Measurements from ENCODE around the gene RNF34. TPM values are rescaled to one million over a fixed set of nuclear protein-coding genes. Genes with fewer than 3 reads are reported as not detected.
A peak's percentile ranks its signal among the peaks of the same experiment; 100 is the strongest.

Gene RNF34
- total and polyA plus RNA-seq, 2 of the 13 experiments (the other 11 are each of a cell fraction or from before 2014, with no cell fraction given), result 36.8 to 53.2 TPM

GRCh38 chr12:121351820-121352681, 47.9 kb upstream of the RNF34 start, which contains the start of gene ANAPC5 (continued):
- no peak for TF ChIP-seq ZNF318 (CRISPR knock-in tag; IDR thresholded peaks at IDR 0.05)
- no peak for TF ChIP-seq FOSL1 (CRISPR knock-in tag; IDR thresholded peaks at IDR 0.05; ENCODE audit: borderline replicate concordance)
- TF ChIP-seq ADNP (CRISPR knock-in tag; IDR thresholded peaks at IDR 0.05), result no peak
- TF ChIP-seq SMARCC2 (IDR thresholded peaks at IDR 0.05), result no peak
- TF ChIP-seq, protein P1, sequence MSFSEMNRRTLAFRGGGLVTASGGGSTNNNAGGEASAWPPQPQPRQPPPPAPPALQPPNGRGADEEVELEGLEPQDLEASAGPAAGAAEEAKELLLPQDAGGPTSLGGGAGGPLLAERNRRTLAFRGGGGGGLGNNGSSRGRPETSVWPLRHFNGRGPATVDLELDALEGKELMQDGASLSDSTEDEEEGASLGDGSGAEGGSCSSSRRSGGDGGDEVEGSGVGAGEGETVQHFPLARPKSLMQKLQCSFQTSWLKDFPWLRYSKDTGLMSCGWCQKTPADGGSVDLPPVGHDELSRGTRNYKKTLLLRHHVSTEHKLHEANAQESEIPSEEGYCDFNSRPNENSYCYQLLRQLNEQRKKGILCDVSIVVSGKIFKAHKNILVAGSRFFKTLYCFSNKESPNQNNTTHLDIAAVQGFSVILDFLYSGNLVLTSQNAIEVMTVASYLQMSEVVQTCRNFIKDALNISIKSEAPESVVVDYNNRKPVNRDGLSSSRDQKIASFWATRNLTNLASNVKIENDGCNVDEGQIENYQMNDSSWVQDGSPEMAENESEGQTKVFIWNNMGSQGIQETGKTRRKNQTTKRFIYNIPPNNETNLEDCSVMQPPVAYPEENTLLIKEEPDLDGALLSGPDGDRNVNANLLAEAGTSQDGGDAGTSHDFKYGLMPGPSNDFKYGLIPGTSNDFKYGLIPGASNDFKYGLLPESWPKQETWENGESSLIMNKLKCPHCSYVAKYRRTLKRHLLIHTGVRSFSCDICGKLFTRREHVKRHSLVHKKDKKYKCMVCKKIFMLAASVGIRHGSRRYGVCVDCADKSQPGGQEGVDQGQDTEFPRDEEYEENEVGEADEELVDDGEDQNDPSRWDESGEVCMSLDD (CRISPR knock-in tag; IDR thresholded peaks at IDR 0.05; ENCODE audit: borderline replicate concordance), result no peak
- TF ChIP-seq, protein P2, sequence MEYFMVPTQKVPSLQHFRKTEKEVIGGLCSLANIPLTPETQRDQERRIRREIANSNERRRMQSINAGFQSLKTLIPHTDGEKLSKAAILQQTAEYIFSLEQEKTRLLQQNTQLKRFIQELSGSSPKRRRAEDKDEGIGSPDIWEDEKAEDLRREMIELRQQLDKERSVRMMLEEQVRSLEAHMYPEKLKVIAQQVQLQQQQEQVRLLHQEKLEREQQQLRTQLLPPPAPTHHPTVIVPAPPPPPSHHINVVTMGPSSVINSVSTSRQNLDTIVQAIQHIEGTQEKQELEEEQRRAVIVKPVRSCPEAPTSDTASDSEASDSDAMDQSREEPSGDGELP (IDR thresholded peaks at IDR 0.05; ENCODE audit: borderline replicate concordance, low read depth), result peak; percentile 37; the same call in 1 of the 2 replicates
- peak; percentile 84; the same call in 1 of the 2 replicates for TF ChIP-seq ZNF788 (CRISPR knock-in tag; IDR thresholded peaks at IDR 0.05; ENCODE audit: borderline replicate concordance)
- TF ChIP-seq SRSF4 (IDR thresholded peaks at IDR 0.05; ENCODE audit: low read depth, low read length, poor library complexity, severe bottlenecking), result no peak
- TF ChIP-seq ZBTB26 (CRISPR knock-in tag; IDR thresholded peaks at IDR 0.05; ENCODE audit: borderline replicate concordance), result no peak
- TF ChIP-seq REXO4 (CRISPR knock-in tag; IDR thresholded peaks at IDR 0.05; ENCODE audit: borderline replicate concordance), result no peak
- TF ChIP-seq MTA1 (CRISPR knock-in tag; IDR thresholded peaks at IDR 0.05; ENCODE audit: borderline replicate concordance), result peak; percentile 76
- no peak for TF ChIP-seq ZFP36 (IDR thresholded peaks at IDR 0.05; ENCODE audit: borderline replicate concordance, low read depth, low read length, partially characterized antibody)
- TF ChIP-seq KLF9 (CRISPR knock-in tag; IDR thresholded peaks at IDR 0.05; ENCODE audit: low read depth), result peak; percentile 74; the same call in 1 of the 2 replicates
